Epithelial cell of proximal tubule (primary cell): Measurements from ENCODE around the gene PLCB1. TPM values are rescaled to one million over a fixed set of nuclear protein-coding genes. Genes with fewer than 3 reads are reported as not detected.

ENCODE experiments used
- DNase-seq: peaks from one replicate; pipeline ENCODE4 v3.0.0-alpha.2; 2011; ENCODE audit warnings: low read depth
- H3K4me3 ChIP-seq: 2 replicates; pipeline ENCODE4 v1.5.1; 2011; ENCODE audit warnings: low read depth, mild to moderate bottlenecking, low read length
- total RNA-seq: library from RNA; depleted of rRNA; stranded (reverse); fragments of >200 nt; gene quantifications from 2 replicates; pipeline ENCODE4 v1.2.3, GENCODE V29; 2015
- TF ChIP-seq, protein P1 (sequence below): conservative IDR thresholded peaks from 2 replicates; pipeline ENCODE4 v1.5.1; 2012; ENCODE audit warnings: low read depth, mild to moderate bottlenecking, low read length

The PLCB1 gene
- total RNA-seq, 1 donor from 2014 or later, result 2.2 TPM

DNA sequence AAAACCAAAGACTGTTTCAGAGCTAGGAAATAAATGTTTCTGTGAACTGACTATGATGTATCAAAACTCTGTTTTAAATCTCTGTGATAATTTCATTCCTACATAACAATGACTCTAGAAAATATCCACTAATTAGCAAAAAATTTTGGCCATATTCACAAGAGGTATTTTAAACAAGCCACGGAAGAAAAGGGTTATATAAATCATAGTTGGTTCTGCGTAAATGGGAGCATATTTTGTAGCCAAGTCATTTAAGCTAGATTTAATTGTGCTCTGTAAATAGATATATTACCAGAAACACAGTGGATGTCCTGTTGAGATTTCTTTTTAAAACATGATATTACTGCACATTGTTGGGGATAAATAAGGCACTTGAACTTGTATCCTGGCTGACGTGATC, 520.3 kb downstream of the PLCB1 start:
- no peak for DNase-seq
- no peak overlapping the region for H3K4me3 ChIP-seq
- TF ChIP-seq, protein P1, sequence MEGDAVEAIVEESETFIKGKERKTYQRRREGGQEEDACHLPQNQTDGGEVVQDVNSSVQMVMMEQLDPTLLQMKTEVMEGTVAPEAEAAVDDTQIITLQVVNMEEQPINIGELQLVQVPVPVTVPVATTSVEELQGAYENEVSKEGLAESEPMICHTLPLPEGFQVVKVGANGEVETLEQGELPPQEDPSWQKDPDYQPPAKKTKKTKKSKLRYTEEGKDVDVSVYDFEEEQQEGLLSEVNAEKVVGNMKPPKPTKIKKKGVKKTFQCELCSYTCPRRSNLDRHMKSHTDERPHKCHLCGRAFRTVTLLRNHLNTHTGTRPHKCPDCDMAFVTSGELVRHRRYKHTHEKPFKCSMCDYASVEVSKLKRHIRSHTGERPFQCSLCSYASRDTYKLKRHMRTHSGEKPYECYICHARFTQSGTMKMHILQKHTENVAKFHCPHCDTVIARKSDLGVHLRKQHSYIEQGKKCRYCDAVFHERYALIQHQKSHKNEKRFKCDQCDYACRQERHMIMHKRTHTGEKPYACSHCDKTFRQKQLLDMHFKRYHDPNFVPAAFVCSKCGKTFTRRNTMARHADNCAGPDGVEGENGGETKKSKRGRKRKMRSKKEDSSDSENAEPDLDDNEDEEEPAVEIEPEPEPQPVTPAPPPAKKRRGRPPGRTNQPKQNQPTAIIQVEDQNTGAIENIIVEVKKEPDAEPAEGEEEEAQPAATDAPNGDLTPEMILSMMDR, result no peak

DNA sequence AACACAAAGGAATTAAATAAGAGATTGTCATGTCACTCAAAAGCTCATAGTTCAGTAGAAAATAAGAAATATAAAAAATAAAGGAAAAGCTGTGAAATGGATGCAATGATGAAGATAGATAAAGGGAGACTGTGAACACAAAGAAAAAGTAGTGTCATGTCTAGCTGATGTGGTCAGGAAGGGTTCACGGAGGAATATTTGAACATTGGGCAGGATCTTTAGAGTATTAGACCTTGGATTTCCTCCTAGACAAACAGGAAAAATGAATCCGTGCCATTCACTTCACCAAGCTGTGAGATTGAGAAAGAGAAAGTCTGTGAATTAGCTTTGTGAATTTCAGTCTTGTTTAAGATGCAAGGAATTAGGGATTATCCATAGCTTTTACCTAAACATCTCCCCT, 522.4 kb downstream of the PLCB1 start:
- TF ChIP-seq, protein P1, result no peak
- no peak for DNase-seq
- no peak overlapping the region for H3K4me3 ChIP-seq

DNA sequence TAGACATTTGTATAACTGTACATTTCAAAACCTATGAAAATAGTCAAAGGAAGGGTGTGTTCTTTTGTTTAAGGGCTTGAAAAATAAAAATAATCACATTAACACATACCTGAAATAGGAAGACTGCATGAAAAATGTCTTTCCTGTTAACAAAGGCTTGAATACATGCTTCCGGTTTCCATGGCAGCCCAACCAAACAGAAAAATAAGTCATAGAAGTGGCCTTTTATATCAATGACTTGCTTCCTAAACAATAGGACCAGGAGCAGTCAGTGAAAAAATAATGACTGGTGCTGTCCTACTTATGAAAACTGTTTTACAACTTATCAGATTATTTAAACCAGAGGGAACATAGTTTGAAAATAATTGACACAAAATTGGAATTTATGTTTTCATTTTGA, 524.3 kb downstream of the PLCB1 start:
- H3K4me3 ChIP-seq, result no peak overlapping the region
- no peak for DNase-seq
- TF ChIP-seq, protein P1, result no peak

DNA sequence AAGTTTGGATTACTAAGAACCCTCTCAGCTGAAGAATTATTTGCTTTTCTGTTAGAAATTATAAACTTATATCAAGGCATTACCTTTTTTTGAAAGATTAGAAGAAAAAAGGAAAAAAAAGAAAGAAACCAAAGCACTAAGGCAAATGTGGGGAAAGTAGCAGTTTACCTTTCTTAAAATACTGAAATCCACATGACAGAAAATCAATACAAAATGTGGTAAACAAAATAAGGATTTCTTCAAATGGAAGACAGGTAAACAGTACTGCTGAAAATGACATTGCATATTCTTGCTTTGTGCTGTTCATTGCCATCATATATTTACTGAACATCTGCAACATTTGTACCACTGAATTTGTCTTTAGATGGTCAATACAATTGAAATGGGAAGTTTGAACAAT, 525.6 kb downstream of the PLCB1 start:
- no peak for DNase-seq
- H3K4me3 ChIP-seq, result no peak overlapping the region
- TF ChIP-seq, protein P1, result no peak

DNA sequence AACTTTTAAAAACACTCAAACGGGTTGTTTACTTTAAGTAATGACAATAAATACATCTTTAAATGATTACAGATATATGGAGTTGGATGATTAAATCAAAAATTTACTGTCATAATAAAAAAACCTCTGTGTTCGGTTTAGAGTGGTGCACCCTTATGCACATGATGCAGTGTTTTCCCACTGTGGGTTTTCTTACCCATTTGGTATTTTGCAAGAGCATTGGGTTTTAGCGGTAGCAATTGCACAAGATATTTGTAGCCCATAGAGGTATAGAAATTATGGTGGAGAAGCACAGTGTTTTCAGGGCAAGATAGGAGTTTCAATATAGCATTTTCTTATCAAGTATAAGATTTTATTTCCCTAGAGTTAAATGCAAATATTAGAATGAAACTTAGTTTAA, 526.0 kb downstream of the PLCB1 start:
- no peak for DNase-seq
- TF ChIP-seq, protein P1, result no peak
- H3K4me3 ChIP-seq, result no peak overlapping the region

DNA sequence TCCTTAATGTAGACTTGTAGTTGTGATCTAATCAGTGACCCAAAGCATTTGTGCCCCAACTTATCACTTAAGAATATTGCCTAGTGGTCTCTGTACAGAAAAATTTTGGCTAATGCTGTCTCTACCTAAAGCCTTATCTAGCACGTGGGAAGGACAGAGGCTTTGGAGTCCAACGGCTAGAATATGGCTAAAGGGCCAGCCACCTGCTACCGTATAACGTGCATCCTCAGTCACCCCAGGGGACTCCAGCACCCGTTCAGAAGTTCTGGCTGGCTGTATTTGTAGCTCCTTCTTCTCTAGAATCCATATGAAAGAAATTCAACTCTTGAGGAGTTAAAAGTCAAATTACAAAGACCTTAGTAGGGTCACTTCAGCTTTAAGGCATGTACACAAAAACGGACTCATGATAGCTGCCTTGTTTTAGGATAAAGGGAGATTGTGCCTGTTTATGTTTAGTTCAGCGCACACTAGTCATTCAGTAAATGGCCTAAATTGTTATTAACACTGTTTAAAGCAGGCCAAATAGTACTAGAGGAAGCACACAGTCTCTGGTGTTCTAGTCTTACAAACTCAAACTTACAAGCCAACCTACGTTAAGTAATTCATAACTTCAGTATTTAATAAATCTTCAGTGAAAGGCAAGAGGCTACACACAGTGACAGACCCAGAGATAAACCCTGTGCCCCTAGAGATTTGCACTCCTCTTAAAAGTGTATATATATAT, 529.3 kb downstream of the PLCB1 start:
- TF ChIP-seq, protein P1, result no peak

DNA sequence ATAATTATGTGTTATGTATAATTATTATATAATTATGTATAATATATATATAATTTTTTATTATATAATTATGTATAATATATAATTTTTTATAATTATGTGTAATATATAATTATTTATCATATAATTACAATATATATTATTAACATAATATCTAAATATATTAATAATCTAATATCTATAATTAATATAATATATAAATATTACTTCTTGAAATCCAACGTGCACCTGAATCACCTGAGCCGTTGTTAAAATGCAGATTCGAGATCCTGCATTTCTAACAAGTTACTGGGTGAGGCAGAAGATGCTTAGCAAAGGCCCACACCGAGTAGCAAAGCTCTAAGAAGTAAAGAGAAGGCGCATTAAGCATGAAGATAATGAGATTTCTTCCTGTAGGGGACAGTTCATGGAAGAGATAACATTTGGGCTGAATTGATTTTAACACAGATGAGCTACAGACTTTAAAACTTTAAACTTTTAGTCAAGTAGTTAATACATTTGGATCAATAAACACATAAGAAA, 530.4 kb downstream of the PLCB1 start:
- TF ChIP-seq, protein P1, result no peak
- no peak for DNase-seq
- H3K4me3 ChIP-seq, result no peak overlapping the region

More for the DNA sequence above, 529.3 kb downstream of the PLCB1 start:
- DNase-seq, result no peak
- no peak overlapping the region for H3K4me3 ChIP-seq
